B cell (primary cell): ENCODE measurements around the gene TFB1M.

ENCODE experiments used
- EZH2 ChIP-seq: IDR thresholded peaks from 2 replicates; pipeline ENCODE4 v1.6.1; 2012; ENCODE audit warnings: borderline replicate concordance, low read depth, mild to moderate bottlenecking, moderate library complexity, low read length; ENCODE audit not compliant: insufficient read depth, poor library complexity, severe bottlenecking
- TF ChIP-seq, protein P1 (sequence below): fragments of 200-600 bp; IDR thresholded peaks from one replicate; pipeline ENCODE4 v1.8.0; 2022; ENCODE audit warnings: antibody characterized with exemption, mild to moderate bottlenecking

DNA sequence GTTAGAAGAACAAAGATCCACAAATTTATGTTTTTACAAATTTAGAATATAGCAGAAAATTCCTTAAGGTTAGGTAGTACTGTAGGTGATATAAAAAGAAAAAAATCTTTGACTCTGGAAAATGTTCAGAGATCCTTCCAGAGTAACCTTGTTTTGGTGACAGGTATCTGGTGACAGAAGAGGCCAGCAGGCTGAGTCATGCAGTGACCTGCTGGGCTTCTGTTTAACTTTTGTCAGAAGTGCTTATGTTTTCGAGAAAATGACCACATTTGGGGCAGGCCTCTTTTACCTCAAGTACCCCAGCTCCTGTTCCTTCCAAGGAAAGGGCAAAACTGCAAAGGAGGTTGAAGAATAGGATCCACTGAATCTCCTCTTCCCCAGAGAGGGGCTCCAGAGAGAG is 60.9 kb downstream of the TFB1M start:
- TF ChIP-seq, protein P1, sequence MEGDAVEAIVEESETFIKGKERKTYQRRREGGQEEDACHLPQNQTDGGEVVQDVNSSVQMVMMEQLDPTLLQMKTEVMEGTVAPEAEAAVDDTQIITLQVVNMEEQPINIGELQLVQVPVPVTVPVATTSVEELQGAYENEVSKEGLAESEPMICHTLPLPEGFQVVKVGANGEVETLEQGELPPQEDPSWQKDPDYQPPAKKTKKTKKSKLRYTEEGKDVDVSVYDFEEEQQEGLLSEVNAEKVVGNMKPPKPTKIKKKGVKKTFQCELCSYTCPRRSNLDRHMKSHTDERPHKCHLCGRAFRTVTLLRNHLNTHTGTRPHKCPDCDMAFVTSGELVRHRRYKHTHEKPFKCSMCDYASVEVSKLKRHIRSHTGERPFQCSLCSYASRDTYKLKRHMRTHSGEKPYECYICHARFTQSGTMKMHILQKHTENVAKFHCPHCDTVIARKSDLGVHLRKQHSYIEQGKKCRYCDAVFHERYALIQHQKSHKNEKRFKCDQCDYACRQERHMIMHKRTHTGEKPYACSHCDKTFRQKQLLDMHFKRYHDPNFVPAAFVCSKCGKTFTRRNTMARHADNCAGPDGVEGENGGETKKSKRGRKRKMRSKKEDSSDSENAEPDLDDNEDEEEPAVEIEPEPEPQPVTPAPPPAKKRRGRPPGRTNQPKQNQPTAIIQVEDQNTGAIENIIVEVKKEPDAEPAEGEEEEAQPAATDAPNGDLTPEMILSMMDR = no peak
- TF ChIP-seq EZH2 = no peak
